ENCODE results near the gene AURKAIP1. TPM values are rescaled to one million over a fixed set of nuclear protein-coding genes. Genes with fewer than 3 reads are reported as not detected.

Gene AURKAIP1
- polyA plus RNA-seq, 1 of the 3 experiments (the other 2 are of a cell fraction) = 214 TPM

DNA sequence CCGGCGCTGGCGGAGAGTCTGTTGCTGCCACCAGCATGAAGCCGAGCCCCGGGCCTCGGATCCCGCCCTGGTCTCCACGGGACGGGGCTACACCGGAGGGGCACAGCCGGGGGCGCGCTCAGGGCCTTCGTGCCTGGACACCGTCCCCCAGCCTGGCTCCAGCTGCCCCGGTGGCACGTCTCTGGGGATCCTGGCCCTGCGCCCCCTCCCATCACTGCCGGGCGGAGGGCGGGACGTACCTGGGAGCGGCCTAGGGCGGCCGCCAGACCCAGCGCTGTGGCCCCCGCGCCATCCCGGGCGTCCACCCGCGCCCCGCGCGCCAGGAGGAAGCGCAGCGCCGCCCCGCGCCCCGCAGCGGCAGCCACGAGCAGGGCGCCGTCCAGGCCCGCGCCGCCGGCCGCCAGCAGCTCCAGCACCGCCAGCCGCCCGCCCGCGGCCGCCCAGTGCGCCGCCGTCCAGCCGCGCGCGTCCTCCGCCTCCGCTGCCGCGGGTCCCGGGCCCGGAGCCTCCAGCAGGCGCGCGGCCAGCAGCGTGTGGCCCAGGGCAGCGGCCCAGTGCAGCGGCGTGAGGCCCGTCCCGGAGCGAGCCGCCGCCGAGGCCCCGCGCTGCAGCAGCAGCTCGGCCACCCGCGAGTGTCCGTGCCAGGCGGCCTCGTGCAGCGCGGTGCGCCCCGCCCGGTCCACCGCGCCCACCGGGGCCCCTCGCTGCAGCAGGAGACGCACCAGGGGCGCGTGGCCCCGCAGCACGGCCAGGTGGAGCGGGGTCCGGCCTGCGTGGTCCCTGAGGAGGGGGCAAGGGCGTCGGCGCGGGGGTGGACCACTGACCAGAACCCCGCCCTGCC lies 45.0 kb upstream of the AURKAIP1 start:
- Histone ChIP-seq H2AFZ (ENCODE audit: low read depth) (no peak overlapping the region), H3K27ac (ENCODE audit: low read depth in 2 of 2, low read length in 1 of 2) (no peak overlapping the region), H3K4me3 (ENCODE audit: low read depth in 2 of 2, low read length in 1 of 2) (no peak overlapping the region), H3K79me2 (ENCODE audit: insufficient read depth) (no peaks in the 10 kb centered on the region), H4K20me1 (ENCODE audit: insufficient read depth) (no peaks in the 10 kb centered on the region), H3K9ac (no peak overlapping the region), H3F3A (replicated peaks; ENCODE audit: insufficient read depth) (no peaks in the 10 kb centered on the region), H3K4me2 (no peak overlapping the region), H3K9me3 (no peaks in the 10 kb centered on the region), H3K27me3 (ENCODE audit: insufficient read depth) (no peaks in the 10 kb centered on the region), H3K4me1 (ENCODE audit: control insufficient read depth in 1 of 2, insufficient read depth in 2 of 2, low read depth in 1 of 2, low read length in 1 of 2) (no peaks in the 10 kb centered on the region; a peak in 2 of 4 replicates), H3K9me2 (no peaks in the 10 kb centered on the region), H3K36me3 (replicated peaks in 1 of 2; ENCODE audit: control insufficient read depth in 1 of 2, insufficient read depth in 2 of 2, low read length in 1 of 2) (no peaks in the 10 kb centered on the region)
- WGBS (ENCODE audit: low lambda C conversion rate) = 13% methylated on average over 6 of the region's 112 CpGs
- DNase-seq = peak; percentile 84
- ChIA-PET POLR2A (interaction anchor here (1.0 to 1.3 kb wide), 2 partner anchors 12 to 20 kb away, joined by 3 to 4 read pairs; no protein-coding TSS in a partner anchor), CTCF (interaction anchor here (1.1 to 2.8 kb wide), 2 partner anchors 12 to 48 kb away, joined by 3 to 14 read pairs; partner anchors contain the start of gene MRPL20)
- TF ChIP-seq GATA2 (CRISPR knock-in tag; IDR thresholded peaks at IDR 0.05) = no peak
- no peak for TF ChIP-seq TCF12 (IDR thresholded peaks at IDR 0.05)
- TF ChIP-seq POLR2AphosphoS5 (IDR thresholded peaks at IDR 0.05; ENCODE audit: low read depth, low read length) = no peak
- no peak for TF ChIP-seq NRF1 (IDR thresholded peaks at IDR 0.05; ENCODE audit: low read depth, low read length)
- no peak for TF ChIP-seq MAX (IDR thresholded peaks at IDR 0.05; ENCODE audit: low read depth)
- TF ChIP-seq JUND (IDR thresholded peaks at IDR 0.05) = no peak
- TF ChIP-seq RXRA (IDR thresholded peaks at IDR 0.05; ENCODE audit: borderline replicate concordance, low read depth) = no peak
- TF ChIP-seq, protein P1, sequence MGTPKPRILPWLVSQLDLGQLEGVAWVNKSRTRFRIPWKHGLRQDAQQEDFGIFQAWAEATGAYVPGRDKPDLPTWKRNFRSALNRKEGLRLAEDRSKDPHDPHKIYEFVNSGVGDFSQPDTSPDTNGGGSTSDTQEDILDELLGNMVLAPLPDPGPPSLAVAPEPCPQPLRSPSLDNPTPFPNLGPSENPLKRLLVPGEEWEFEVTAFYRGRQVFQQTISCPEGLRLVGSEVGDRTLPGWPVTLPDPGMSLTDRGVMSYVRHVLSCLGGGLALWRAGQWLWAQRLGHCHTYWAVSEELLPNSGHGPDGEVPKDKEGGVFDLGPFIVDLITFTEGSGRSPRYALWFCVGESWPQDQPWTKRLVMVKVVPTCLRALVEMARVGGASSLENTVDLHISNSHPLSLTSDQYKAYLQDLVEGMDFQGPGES (IDR thresholded peaks at IDR 0.05; ENCODE audit: low read depth, low read length) = no peak

DNA sequence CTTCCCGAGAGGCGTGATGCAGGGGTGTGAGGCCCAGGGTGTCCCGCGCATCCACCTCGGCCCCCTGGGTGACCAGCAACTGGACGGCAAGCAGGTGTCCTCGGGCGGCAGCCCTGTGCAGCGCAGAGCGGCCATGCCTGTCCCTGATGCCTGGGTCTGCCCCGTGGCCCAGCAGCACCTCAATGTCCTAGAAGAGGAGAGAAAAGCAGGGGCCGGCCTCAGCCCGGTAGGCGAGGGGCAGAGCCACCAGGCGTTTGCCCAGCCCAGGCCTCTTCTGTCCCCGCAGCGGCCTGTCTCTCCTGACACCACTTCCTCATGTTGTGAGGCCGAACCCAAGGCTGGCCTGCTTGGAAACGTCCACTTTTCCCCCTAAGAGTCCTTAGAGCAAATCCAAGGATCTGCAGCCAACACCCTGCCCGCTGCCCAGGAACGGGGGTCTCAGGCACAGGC lies 44.4 kb upstream of the AURKAIP1 start:
- no peaks in the 10 kb centered on the region for H3K27me3 ChIP-seq (ENCODE audit: insufficient read depth)
- H3K4me2 ChIP-seq = no peak overlapping the region
- H4K20me1 ChIP-seq (ENCODE audit: insufficient read depth) = no peaks in the 10 kb centered on the region
- no peaks in the 10 kb centered on the region for H3K9me3 ChIP-seq
- H3F3A ChIP-seq (replicated peaks; ENCODE audit: insufficient read depth) = no peaks in the 10 kb centered on the region
- no peaks in the 10 kb centered on the region for H3K9me2 ChIP-seq
- ChIA-PET CTCF (interaction anchor here (2.8 kb wide), 1 partner anchor 12 kb away, joined by 14 read pairs; the partner anchor contains the start of gene MRPL20), POLR2A (interaction anchor here (1.0 kb wide), 1 partner anchor 12 kb away, joined by 4 read pairs; no protein-coding TSS in a partner anchor)
- H3K4me1 ChIP-seq (ENCODE audit: control insufficient read depth in 1 of 2, insufficient read depth in 2 of 2, low read depth in 1 of 2, low read length in 1 of 2) = no peaks in the 10 kb centered on the region; a peak in 2 of 4 replicates
- TF ChIP-seq NRF1 (IDR thresholded peaks at IDR 0.05; ENCODE audit: low read depth, low read length) = no peak
- no peak for TF ChIP-seq CHD2 (IDR thresholded peaks at IDR 0.05; ENCODE audit: low read length, partially characterized antibody)
- TF ChIP-seq POLR2AphosphoS5 (IDR thresholded peaks at IDR 0.05; ENCODE audit: low read depth, low read length) = no peak
- TF ChIP-seq, protein P2, sequence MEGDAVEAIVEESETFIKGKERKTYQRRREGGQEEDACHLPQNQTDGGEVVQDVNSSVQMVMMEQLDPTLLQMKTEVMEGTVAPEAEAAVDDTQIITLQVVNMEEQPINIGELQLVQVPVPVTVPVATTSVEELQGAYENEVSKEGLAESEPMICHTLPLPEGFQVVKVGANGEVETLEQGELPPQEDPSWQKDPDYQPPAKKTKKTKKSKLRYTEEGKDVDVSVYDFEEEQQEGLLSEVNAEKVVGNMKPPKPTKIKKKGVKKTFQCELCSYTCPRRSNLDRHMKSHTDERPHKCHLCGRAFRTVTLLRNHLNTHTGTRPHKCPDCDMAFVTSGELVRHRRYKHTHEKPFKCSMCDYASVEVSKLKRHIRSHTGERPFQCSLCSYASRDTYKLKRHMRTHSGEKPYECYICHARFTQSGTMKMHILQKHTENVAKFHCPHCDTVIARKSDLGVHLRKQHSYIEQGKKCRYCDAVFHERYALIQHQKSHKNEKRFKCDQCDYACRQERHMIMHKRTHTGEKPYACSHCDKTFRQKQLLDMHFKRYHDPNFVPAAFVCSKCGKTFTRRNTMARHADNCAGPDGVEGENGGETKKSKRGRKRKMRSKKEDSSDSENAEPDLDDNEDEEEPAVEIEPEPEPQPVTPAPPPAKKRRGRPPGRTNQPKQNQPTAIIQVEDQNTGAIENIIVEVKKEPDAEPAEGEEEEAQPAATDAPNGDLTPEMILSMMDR (IDR thresholded peaks at IDR 0.05) = no peak
- TF ChIP-seq NFIC (IDR thresholded peaks at IDR 0.05; ENCODE audit: borderline replicate concordance) = no peak
- TF ChIP-seq, protein P3, sequence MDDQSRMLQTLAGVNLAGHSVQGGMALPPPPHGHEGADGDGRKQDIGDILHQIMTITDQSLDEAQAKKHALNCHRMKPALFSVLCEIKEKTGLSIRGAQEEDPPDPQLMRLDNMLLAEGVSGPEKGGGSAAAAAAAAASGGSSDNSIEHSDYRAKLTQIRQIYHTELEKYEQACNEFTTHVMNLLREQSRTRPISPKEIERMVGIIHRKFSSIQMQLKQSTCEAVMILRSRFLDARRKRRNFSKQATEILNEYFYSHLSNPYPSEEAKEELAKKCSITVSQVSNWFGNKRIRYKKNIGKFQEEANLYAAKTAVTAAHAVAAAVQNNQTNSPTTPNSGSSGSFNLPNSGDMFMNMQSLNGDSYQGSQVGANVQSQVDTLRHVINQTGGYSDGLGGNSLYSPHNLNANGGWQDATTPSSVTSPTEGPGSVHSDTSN (IDR thresholded peaks at IDR 0.05) = no peak
- no peak for TF ChIP-seq ELF1 (IDR thresholded peaks at IDR 0.05)
- no peak for TF ChIP-seq TEAD4 (IDR thresholded peaks at IDR 0.05; ENCODE audit: borderline replicate concordance, insufficient read depth)
- TF ChIP-seq TAF1 (IDR thresholded peaks at IDR 0.05; ENCODE audit: borderline replicate concordance, low read depth, low read length) = no peak
- TF ChIP-seq GATA2 (CRISPR knock-in tag; IDR thresholded peaks at IDR 0.05) = no peak
- TF ChIP-seq MXI1 (IDR thresholded peaks at IDR 0.05; ENCODE audit: low read depth, low read length) = no peak
- TF ChIP-seq YY1 (IDR thresholded peaks at IDR 0.05; ENCODE audit: low read depth) = no peak
- TF ChIP-seq MAX (IDR thresholded peaks at IDR 0.05; ENCODE audit: low read depth) = no peak
- no peak overlapping the region for H3K27ac ChIP-seq (ENCODE audit: low read depth in 2 of 2, low read length in 1 of 2)
- H2AFZ ChIP-seq (ENCODE audit: low read depth) = no peak overlapping the region
- no peak overlapping the region for H3K9ac ChIP-seq
- DNase-seq = peak; percentile 33
- H3K79me2 ChIP-seq (ENCODE audit: insufficient read depth) = no peaks in the 10 kb centered on the region
- WGBS (ENCODE audit: low lambda C conversion rate) = 87% methylated on average over 6 of the region's 21 CpGs
- H3K4me3 ChIP-seq (ENCODE audit: low read depth in 2 of 2, low read length in 1 of 2) = no peak overlapping the region
- H3K36me3 ChIP-seq (replicated peaks in 1 of 2; ENCODE audit: control insufficient read depth in 1 of 2, insufficient read depth in 2 of 2, low read length in 1 of 2) = no peaks in the 10 kb centered on the region
